Endothelial cell of umbilical vein (primary cell): ENCODE data around the gene C9orf78. TPM values are rescaled to one million over a fixed set of nuclear protein-coding genes. Genes with fewer than 3 reads are reported as not detected.

ENCODE experiments used
- BruUV-seq: library from RNA; stranded (reverse); fragments of 400-500 nt; replicated peaks from 2 replicates; lab custom pipeline; 2021; lab: Mats Ljungman, UMichigan
- CTCF ChIA-PET: fragments of 300-600, 350-600 bp; sonication (Branson Sonifier 250); formaldehyde crosslinking; loops from one replicate; lab custom pipeline; 2021; ENCODE audit warnings: antibody characterized with exemption, inconsistent platforms; lab: Charles Lee
- POLR2A ChIA-PET: fragments of 300-600, 350-600 bp; sonication (Branson Sonifier 250); formaldehyde crosslinking; loops from one replicate; lab custom pipeline; 2021; ENCODE audit warnings: antibody characterized with exemption, inconsistent platforms; lab: Charles Lee
- DNase-seq: peaks from one replicate; pipeline ENCODE4 v3.0.0-alpha.2; 2011; ENCODE audit warnings: low read depth, low spot score
- FAIRE-seq: peaks from 2 replicates; lab custom pipeline; 2011; peaks lifted over from hg19 to GRCh38; lab: Jason Lieb, UNC
- H2AFZ ChIP-seq: 2 replicates; pipeline ENCODE4 v1.6.0; 2012; ENCODE audit warnings: low read depth, low read length, control low read depth, inconsistent platforms
- H3K27ac ChIP-seq: 2 replicates; pipeline ENCODE4 v1.5.1; 2011; ENCODE audit warnings: low read depth, mild to moderate bottlenecking, control low read depth, low read length, moderate library complexity; ENCODE audit not compliant: insufficient read depth
- H3K27me3 ChIP-seq, 2 experiments: 2 replicates each; pipeline versions ENCODE4 v1.6.0 to v1.6.1; 2011; ENCODE audit warnings: low read length in 2 of 2, mixed read lengths in 1 of 2; ENCODE audit not compliant: control insufficient read depth in 2 of 2, insufficient read depth in 2 of 2
- H3K36me3 ChIP-seq, 2 experiments: 2 replicates in 1 of 2; 3 replicates in 1 of 2; pipeline ENCODE4 v1.5.1; 2011; ENCODE audit warnings: low read length in 2 of 2, mild to moderate bottlenecking in 1 of 2, moderate library complexity in 1 of 2; ENCODE audit not compliant: control insufficient read depth in 2 of 2, insufficient read depth in 2 of 2; ENCODE audit errors: extremely low read depth in 1 of 2
- H3K4me1 ChIP-seq: 3 replicates; pipeline ENCODE4 v1.5.1; 2011; ENCODE audit warnings: mild to moderate bottlenecking, low read length; ENCODE audit not compliant: control insufficient read depth, insufficient read depth; ENCODE audit errors: extremely low read depth
- H3K4me2 ChIP-seq: 2 replicates; pipeline ENCODE4 v1.6.1; 2011; ENCODE audit warnings: low read length, control low read depth, mixed read lengths; ENCODE audit not compliant: insufficient read depth
- H3K4me3 ChIP-seq, 3 experiments: fragments of 200-600 bp in 1 of 3; sonication (generic), shearing (Covaris generic) in 1 of 3; replicated peaks in 1 of 3; 2 replicates each; pipeline ENCODE4 v1.5.1; 2011 to 2016; ENCODE audit warnings: control low read depth in 3 of 3, low read length in 3 of 3, mild to moderate bottlenecking in 2 of 3, inconsistent platforms in 1 of 3, low read depth in 1 of 3, moderate library complexity in 1 of 3; ENCODE audit not compliant: insufficient read depth in 1 of 3
- H3K79me2 ChIP-seq: 2 replicates; pipeline ENCODE4 v1.6.0; 2012; ENCODE audit warnings: low read length, inconsistent platforms; ENCODE audit not compliant: control insufficient read depth, insufficient read depth
- H3K9ac ChIP-seq: replicated peaks from 2 replicates; pipeline ENCODE3; 2011; ENCODE audit warnings: low read length, control low read depth; ENCODE audit not compliant: insufficient read depth; ENCODE audit errors: extremely low read depth
- H3K9me1 ChIP-seq: replicated peaks from 3 replicates; pipeline ENCODE4 v1.6.0; 2011; ENCODE audit warnings: mild to moderate bottlenecking, low read length; ENCODE audit not compliant: control insufficient read depth, insufficient read depth; ENCODE audit errors: extremely low read depth
- H3K9me3 ChIP-seq: replicated peaks from 2 replicates; pipeline ENCODE4 v1.5.1; 2012; ENCODE audit warnings: low read length, inconsistent platforms; ENCODE audit not compliant: control insufficient read depth, insufficient read depth
- H4K20me1 ChIP-seq: replicated peaks from 2 replicates; pipeline ENCODE3; 2011; ENCODE audit warnings: mild to moderate bottlenecking, low read length; ENCODE audit not compliant: control insufficient read depth, insufficient read depth; ENCODE audit errors: extremely low read depth
- EZH2 ChIP-seq: IDR thresholded peaks from 2 replicates; pipeline ENCODE4 v1.6.1; 2012; ENCODE audit warnings: borderline replicate concordance, low read depth, mild to moderate bottlenecking, moderate library complexity, low read length, inconsistent platforms; ENCODE audit not compliant: severe bottlenecking
- FOS ChIP-seq: IDR thresholded peaks from 2 replicates; pipeline ENCODE4 v1.6.1; 2011; ENCODE audit warnings: mild to moderate bottlenecking, low read length, moderate library complexity, borderline replicate concordance; ENCODE audit not compliant: insufficient read depth
- GATA2 ChIP-seq: IDR thresholded peaks from 2 replicates; pipeline ENCODE4 v1.7.0; 2011; ENCODE audit warnings: low read depth, mild to moderate bottlenecking, moderate library complexity, mixed read lengths, low read length; ENCODE audit not compliant: insufficient read length, insufficient read depth
- JUN ChIP-seq: IDR thresholded peaks from 2 replicates; pipeline ENCODE4 v1.6.1; 2011; ENCODE audit warnings: borderline replicate concordance, low read depth; ENCODE audit not compliant: insufficient read length, insufficient read depth
- MYC ChIP-seq: IDR thresholded peaks from one replicate; pipeline ENCODE4 v1.6.1; 2011; ENCODE audit warnings: mild to moderate bottlenecking, low read depth, low read length
- POLR2A ChIP-seq: IDR thresholded peaks from 2 replicates; pipeline ENCODE4 v1.6.1; 2012; ENCODE audit warnings: low read depth, mild to moderate bottlenecking, control low read depth, low read length
- POLR2AphosphoS5 ChIP-seq: IDR thresholded peaks from 2 replicates; pipeline ENCODE4 v1.6.1; 2012; ENCODE audit warnings: low read depth, mild to moderate bottlenecking, control low read depth, low read length, moderate library complexity; ENCODE audit not compliant: insufficient read depth
- dilution Hi-C: fragments of 300-500 bp; cut with MboI; formaldehyde crosslinking; loops from one replicate; pipeline ENCODE4 v1.15.0; 2019; ENCODE audit warnings: low sequenced_read_pairs; ENCODE audit not compliant: extremely low pct_ligation_motif_present
- intact Hi-C: fragments of 100-400 bp; cut with micrococcal nuclease; formaldehyde crosslinking; loops from one replicate; pipeline ENCODE4 v1.10.0; 2022
- polyA plus RNA-seq, 4 experiments: library from polyadenylated mRNA; depleted of rRNA in 3 of 4; stranded (reverse) in 3 of 4; unstranded in 1 of 4; fragments of >200 nt; gene quantifications; 2 replicates each; pipeline versions ENCODE4 v1.2.1 to v1.2.3, GENCODE V29; 2011 to 2012; ENCODE audit warnings: missing spikeins in 1 of 4
- total RNA-seq: library from RNA; stranded (reverse); gene quantifications from 2 replicates; pipeline ENCODE4 v1.2.3, GENCODE V29; 2021
- TF ChIP-seq, protein P1 (sequence below): IDR thresholded peaks from 2 replicates; pipeline ENCODE4 v1.6.1; 2011; ENCODE audit not compliant: insufficient read depth, insufficient read length
- TF ChIP-seq, protein P2 (sequence below), 2 donors: IDR thresholded peaks; 1 replicate in 1 of 2; 2 replicates in 1 of 2; pipeline ENCODE4 v1.5.1; 2011; ENCODE audit warnings: low read length in 2 of 2, mild to moderate bottlenecking in 2 of 2, moderate library complexity in 2 of 2, control low read depth in 1 of 2, inconsistent platforms in 1 of 2, low read depth in 1 of 2; ENCODE audit not compliant: insufficient read depth in 1 of 2; ENCODE audit errors: extremely low read depth in 1 of 2

Gene C9orf78
- total and polyA plus RNA-seq, 2 donors (not counting 3 experiments of a cell fraction or from before 2014, with no cell fraction given) = 17.9 to 34.6 TPM

DNA sequence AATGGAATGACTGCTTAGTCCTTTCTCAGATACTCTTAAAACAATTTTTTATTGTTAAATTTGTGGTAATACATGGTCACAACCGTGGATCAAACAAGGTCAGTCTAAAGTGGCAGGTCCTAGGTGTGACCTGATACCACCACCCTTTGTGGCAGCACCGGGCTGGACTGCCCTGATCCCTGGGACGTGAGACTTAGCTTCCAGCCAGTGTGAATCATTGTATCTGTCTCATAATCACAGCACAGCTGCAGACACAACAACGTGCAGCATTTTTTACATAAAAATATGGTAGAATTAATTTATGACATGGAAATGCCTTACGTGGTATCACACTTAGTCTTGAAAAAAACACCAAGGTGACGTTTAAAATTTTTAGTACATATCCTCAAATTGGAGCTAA lies 24.3 kb downstream of the C9orf78 start:
- H3K9ac ChIP-seq = no peak overlapping the region
- TSS peak; percentile 11 for BruUV-seq
- POLR2A ChIA-PET = no interaction called here
- TF ChIP-seq GATA2 (no peak), EZH2 (no peak), POLR2AphosphoS5 (no peak), MYC (no peak), JUN (no peak), POLR2A (no peak), FOS (no peak)
- TF ChIP-seq, protein P1, sequence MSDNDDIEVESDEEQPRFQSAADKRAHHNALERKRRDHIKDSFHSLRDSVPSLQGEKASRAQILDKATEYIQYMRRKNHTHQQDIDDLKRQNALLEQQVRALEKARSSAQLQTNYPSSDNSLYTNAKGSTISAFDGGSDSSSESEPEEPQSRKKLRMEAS = no peak
- TF ChIP-seq, protein P2, sequence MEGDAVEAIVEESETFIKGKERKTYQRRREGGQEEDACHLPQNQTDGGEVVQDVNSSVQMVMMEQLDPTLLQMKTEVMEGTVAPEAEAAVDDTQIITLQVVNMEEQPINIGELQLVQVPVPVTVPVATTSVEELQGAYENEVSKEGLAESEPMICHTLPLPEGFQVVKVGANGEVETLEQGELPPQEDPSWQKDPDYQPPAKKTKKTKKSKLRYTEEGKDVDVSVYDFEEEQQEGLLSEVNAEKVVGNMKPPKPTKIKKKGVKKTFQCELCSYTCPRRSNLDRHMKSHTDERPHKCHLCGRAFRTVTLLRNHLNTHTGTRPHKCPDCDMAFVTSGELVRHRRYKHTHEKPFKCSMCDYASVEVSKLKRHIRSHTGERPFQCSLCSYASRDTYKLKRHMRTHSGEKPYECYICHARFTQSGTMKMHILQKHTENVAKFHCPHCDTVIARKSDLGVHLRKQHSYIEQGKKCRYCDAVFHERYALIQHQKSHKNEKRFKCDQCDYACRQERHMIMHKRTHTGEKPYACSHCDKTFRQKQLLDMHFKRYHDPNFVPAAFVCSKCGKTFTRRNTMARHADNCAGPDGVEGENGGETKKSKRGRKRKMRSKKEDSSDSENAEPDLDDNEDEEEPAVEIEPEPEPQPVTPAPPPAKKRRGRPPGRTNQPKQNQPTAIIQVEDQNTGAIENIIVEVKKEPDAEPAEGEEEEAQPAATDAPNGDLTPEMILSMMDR (IDR thresholded peaks at IDR 0.05; ENCODE audit: extremely low read depth in 1 of 2, insufficient read depth in 1 of 2, low read depth in 1 of 2, low read length in 2 of 2) = no peak
- intact Hi-C loops = no loop called here
- peaks cover 2% of the 10 kb centered on the region for H3K4me1 ChIP-seq
- no peaks in the 10 kb centered on the region for H3K27me3 ChIP-seq
- H3K4me3 ChIP-seq = no peak overlapping the region
- DNase-seq (no peak), FAIRE-seq (no peak)
- no peak overlapping the region for H3K4me2 ChIP-seq
- peaks cover 2% of the 10 kb centered on the region for H3K79me2 ChIP-seq
- no peak overlapping the region for H2AFZ ChIP-seq
- no peaks in the 10 kb centered on the region for H3K9me3 ChIP-seq
- dilution Hi-C loops = no loop called here
- no peak overlapping the region for H3K27ac ChIP-seq
- peaks cover 2 to 10% of the 10 kb centered on the region in 2 experiments for H3K36me3 ChIP-seq
- H4K20me1 ChIP-seq = no peaks in the 10 kb centered on the region
- H3K9me1 ChIP-seq = no peaks in the 10 kb centered on the region
- CTCF ChIA-PET = no interaction called here
